Tibial artery (tissue), 4 donors: ENCODE results near the gene ZNF821.

Experiments used
- DNase-seq, 2 donors: peaks; one replicate each; pipeline ENCODE4 v3.0.0-alpha.2; 2019
- H3K27ac ChIP-seq, 2 donors: fragments of 200-600 bp; sonication (generic) in 1 of 2; 1 replicate in 1 of 2; 2 replicates in 1 of 2; pipeline ENCODE4 v1.5.1; 2018 to 2019; ENCODE audit warnings: mild to moderate bottlenecking in 1 of 2
- H3K27me3 ChIP-seq, 2 donors: fragments of 200-600 bp; sonication (generic) in 1 of 2; one replicate each; pipeline versions ENCODE4 v1.5.1 to v1.6.0; 2016 to 2019
- H3K36me3 ChIP-seq, 3 donors: fragments of 200-600 bp; sonication (generic) in 2 of 3; one replicate each; pipeline ENCODE4 v1.5.1; 2016 to 2019; ENCODE audit warnings: mild to moderate bottlenecking in 2 of 3
- H3K4me1 ChIP-seq, 4 donors: fragments of 200-600 bp; sonication (generic) in 2 of 4; 1 replicate in 3 of 4; 2 replicates in 1 of 4; pipeline ENCODE4 v1.5.1; 2016 to 2019
- H3K4me3 ChIP-seq, 2 donors: fragments of 200-600 bp; sonication (generic) in 1 of 2; 1 replicate in 1 of 2; 2 replicates in 1 of 2; pipeline ENCODE4 v1.5.1; 2018 to 2019; ENCODE audit warnings: mild to moderate bottlenecking in 2 of 2
- H3K9me3 ChIP-seq, 3 donors: fragments of 200-600 bp; sonication (generic) in 1 of 3; one replicate each; pipeline ENCODE4 v1.5.1; 2016 to 2019
- CTCF ChIP-seq, 2 experiments: fragments of 200-600 bp in 1 of 2; fragments of 450-650 bp in 1 of 2; IDR thresholded peaks; one replicate each; pipeline ENCODE4 v1.5.1; 2017 to 2019; ENCODE audit warnings: antibody characterized with exemption in 2 of 2, mild to moderate bottlenecking in 1 of 2, moderate library complexity in 1 of 2
- intact Hi-C: fragments of 100-400 bp; cut with DNase I; formaldehyde crosslinking; loops from one replicate; pipeline ENCODE4 v1.15.0; 2023; ENCODE audit warnings: low total_unique reads

ZNF821 gene

DNA sequence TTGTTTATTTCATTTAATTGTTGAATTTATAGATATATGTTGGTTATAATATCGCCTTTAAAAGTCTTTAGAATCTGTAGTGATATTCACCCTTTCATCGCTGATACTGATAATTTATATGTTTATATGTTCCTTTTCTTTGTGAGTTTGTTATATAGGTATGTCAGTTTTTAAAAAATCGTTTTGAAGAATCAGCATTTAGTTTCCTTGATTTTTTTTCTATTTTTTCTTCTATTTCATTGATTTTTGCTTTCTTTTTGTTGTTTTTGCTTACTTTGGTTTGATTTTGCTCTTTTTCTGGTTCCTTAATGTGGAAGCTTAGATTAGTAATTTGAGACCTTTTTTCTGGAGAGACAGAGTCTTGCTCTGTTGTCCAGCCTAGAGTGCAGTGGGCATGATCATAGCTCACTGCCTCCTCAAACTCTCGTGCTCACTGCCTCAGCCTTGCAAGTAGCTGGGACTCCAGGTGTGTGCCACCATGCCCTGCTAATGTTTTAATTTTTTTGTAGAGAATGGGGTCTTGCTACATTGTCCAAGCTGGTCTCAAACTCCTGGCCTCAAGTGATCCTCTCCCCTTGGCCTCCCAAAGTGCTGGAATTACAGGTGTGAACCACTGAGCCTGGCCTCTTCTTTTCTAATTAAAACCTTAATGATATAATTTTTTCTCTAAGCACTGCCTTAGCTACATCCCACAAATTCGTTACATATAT lies 18.8 kb upstream of the ZNF821 start:
- DNase-seq, result no peak
- TF ChIP-seq CTCF (IDR thresholded peaks at IDR 0.05), result no peak
- H3K4me1 ChIP-seq, result peaks cover 0 to 86% (median 30%) of the 10 kb centered on the region in 4 donors
- H3K36me3 ChIP-seq, result no peaks in the 10 kb centered on the region
- no peak overlapping the region for H3K4me3 ChIP-seq
- no peak overlapping the region for H3K27ac ChIP-seq
- no peaks in the 10 kb centered on the region for H3K27me3 ChIP-seq
- no peaks in the 10 kb centered on the region for H3K9me3 ChIP-seq
- intact Hi-C loops, result no loop called here

- no peak for DNase-seq
- H3K9me3 ChIP-seq, result no peaks in the 10 kb centered on the region
- no peak overlapping the region for H3K4me3 ChIP-seq
- no peak for TF ChIP-seq CTCF (IDR thresholded peaks at IDR 0.05)
- intact Hi-C loops, result loop anchor here (5.0 kb wide), 1 partner anchor 92 kb away; the partner anchor contains the start of gene AP1G1
- H3K4me1 ChIP-seq, result peaks cover 0 to 80% (median 28%) of the 10 kb centered on the region in 4 donors
- H3K27me3 ChIP-seq, result no peaks in the 10 kb centered on the region
- H3K36me3 ChIP-seq, result no peaks in the 10 kb centered on the region
- peak overlapping the region in 1 of 2 donors; percentile 54 for H3K27ac ChIP-seq
These were observed 15.2 kb upstream of the ZNF821 start for GRCh38 chr16:71899171-71899570.

DNA sequence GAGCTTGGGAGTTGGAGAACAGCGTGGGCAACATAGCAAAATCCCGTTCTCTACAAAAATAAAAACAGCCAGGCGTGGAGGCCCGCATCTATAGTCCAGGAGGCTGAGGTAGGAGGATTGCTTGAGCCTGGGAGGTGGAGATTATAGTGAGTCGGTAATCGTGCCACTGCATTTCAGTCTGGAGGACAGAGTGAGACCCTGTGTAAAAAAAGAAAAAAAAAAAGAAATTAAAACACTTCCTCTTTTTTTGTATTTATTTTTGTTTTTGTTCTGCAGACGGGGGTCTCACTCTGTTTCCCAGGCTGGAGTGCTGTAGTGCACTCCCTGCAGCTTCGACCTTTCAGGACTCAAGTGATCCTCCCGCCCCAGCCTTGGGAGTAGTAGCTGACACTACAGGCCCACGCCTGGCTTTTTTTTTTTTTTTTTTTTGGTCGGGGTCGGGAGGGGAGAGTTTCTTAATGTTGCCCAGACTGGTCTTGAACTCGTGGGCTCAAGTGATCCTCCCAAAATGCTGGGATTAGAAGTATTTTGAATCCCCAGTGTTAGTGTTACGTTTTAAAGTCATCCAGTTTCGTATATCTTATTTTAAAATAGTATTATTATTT lies 12.9 kb upstream of the ZNF821 start:
- Histone ChIP-seq H3K36me3 (no peaks in the 10 kb centered on the region), H3K9me3 (no peaks in the 10 kb centered on the region), H3K27ac (peak overlapping the region; percentile 94 to 97), H3K4me1 (peaks cover 0 to 63% (median 25%) of the 10 kb centered on the region in 4 donors), H3K4me3 (peak overlapping the region; percentile 79 to 83), H3K27me3 (no peaks in the 10 kb centered on the region)
- DNase-seq, result no peak
- intact Hi-C loops, result loop anchor here (5.0 kb wide), 1 partner anchor 90 kb away; the partner anchor contains the start of gene AP1G1
- TF ChIP-seq CTCF (IDR thresholded peaks at IDR 0.05), result no peak

GRCh38 chr16:71895679-71896365 lies 11.8 kb upstream of the ZNF821 start:
- no peaks in the 10 kb centered on the region for H3K27me3 ChIP-seq
- intact Hi-C loops, result loop anchor here (2.0 to 5.0 kb wide), 2 partner anchors 77 to 89 kb away; partner anchors contain the start of gene AP1G1
- no peak for DNase-seq
- peak overlapping the region; percentile 79 to 83 for H3K4me3 ChIP-seq
- H3K4me1 ChIP-seq, result peaks cover 0 to 52% (median 24%) of the 10 kb centered on the region in 4 donors
- no peaks in the 10 kb centered on the region for H3K9me3 ChIP-seq
- no peaks in the 10 kb centered on the region for H3K36me3 ChIP-seq
- H3K27ac ChIP-seq, result peak overlapping the region; percentile 94 to 97
- TF ChIP-seq CTCF (IDR thresholded peaks at IDR 0.05), result no peak

DNA sequence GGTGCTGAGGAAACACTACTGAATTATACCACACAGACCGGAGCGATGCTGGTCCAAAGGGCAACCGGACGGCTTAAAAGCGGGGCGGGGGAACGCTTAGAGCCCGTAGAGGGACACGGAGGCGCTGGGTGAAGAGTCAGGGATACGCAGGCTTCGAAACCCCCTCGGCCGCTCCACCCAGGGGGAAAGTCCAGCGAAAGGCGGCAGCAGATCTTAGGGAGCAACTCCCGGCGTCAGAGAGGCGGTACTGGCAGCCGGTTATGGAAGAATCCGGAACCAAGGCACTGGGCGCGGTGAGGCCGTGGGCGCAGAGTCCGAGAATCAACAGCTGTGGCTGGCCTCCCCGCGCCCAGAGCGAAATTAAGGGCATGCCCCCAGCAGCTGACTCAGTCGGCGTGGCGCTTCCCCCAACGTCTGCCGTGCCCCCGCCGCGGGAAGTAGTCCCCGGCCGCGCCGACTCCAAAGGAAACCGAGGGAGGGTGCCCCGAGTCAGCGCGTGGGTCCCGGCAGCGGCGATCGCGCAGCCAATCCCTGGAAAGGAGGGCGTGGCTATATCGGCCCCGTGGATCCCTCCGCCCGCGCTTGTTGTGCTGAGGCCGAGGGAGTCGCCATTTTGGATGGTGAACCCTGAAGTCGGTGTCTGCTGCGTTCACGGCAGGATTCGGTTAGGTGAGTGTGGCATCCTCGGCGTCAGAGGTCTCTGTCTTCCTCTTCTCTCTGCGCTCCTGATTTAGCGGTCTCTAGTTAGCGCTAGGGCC lies 11.1 kb upstream of the ZNF821 start, which contains the start of gene IST1:
Gene IST1 (plus strand): TSS at position 611 of the 758 bp plus-strand sequence. CDS start 20,110 bp downstream, outside the sequence.
- intact Hi-C loops, result loop anchor here (2.0 to 5.0 kb wide), 2 partner anchors 76 to 88 kb away; partner anchors contain the start of gene AP1G1

More for the DNA sequence above, 11.1 kb upstream of the ZNF821 start, which contains the start of gene IST1:
- Histone ChIP-seq H3K4me3 (peak within 1 kb of the TSS; percentile 79 to 83), H3K4me1 (peaks cover 0 to 45% (median 22%) of the 10 kb centered on the region in 4 donors), H3K27ac (peak within 1 kb of the TSS; percentile 94 to 97), H3K9me3 (no peaks in the 10 kb centered on the region), H3K27me3 (no peaks in the 10 kb centered on the region), H3K36me3 (no peaks in the 10 kb centered on the region)
- TF ChIP-seq CTCF (IDR thresholded peaks at IDR 0.05), result no peak
- DNase-seq, result peak; percentile 98 to 99
